ENCODE results near the gene UNC93B1. TPM values are rescaled to one million over a fixed set of nuclear protein-coding genes. Genes with fewer than 3 reads are reported as not detected.

The UNC93B1 gene
- total and polyA plus RNA-seq, 2 of the 13 experiments (the other 11 are each of a cell fraction or from before 2014, with no cell fraction given): 8.8 to 18.9 TPM

DNA sequence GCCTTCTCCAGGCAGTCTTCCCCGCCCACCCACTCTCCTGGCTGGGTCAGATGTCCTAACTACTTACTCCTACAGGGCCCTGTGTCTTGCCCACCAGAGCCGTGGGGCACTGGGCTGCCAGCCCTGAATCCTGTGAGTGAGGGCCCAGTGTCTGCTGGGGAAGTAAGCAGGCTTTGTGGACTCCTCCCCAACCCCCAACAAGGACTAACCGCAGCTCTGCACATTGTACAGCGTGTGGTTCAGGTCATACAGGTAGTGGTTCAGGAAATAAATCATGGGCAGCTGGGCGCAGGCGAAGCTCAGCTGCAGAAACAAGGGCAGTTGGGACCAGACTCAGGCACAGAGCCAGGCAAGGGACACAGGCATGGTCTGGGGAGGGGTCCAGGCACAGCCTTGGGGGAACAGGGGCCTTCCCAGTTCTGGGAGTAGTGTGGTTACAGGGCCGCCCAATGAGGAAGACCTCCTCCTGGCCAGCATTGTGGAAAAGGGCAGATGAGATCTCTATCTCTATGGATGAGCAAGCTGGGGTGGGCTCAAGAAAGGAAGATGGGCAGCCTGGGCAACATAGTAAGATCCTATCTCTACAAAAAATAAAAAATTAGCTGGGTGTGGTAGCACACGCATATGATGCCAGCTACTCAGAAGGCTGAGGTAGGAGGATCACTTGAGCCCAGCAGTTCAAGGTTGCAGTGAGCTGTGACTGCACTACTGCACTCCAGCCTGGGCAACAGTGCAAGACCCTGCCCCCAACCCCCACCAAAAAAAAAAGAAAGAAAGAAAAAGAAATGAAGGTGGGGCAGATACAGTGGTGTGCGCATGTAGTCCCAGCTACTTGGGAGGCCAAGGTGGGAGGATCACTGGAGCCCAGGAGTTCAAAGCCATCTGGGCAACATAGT lies 5.5 kb downstream of the UNC93B1 start:
- Histone ChIP-seq H3K27me3 (ENCODE audit: control insufficient read depth in 1 of 2, insufficient read depth in 2 of 2, low read length in 2 of 2) (no peaks in the 10 kb centered on the region), H3K4me1 (ENCODE audit: insufficient read depth, low read length) (peaks cover 18% of the 10 kb centered on the region), H3K9me3 (ENCODE audit: low read length) (no peaks in the 10 kb centered on the region), H3K36me3 (replicated peaks in 1 of 2; ENCODE audit: control insufficient read depth in 1 of 2, insufficient read depth in 2 of 2, low read length in 2 of 2) (no peaks in the 10 kb centered on the region), H4K20me1 (ENCODE audit: insufficient read depth, low read length) (no peaks in the 10 kb centered on the region), H3K27ac (ENCODE audit: extremely low read length, insufficient read depth, low read length) (no peak overlapping the region), H3K9ac (ENCODE audit: insufficient read depth, low read depth, low read length) (no peak overlapping the region), H3K4me2 (ENCODE audit: low read depth, low read length) (no peak overlapping the region), H2AFZ (ENCODE audit: low read length) (no peak overlapping the region), H3K4me3 (replicated peaks in 1 of 3; ENCODE audit: insufficient read depth in 1 of 3, low read depth in 2 of 3, low read length in 3 of 3) (no peak overlapping the region), H3K79me2 (ENCODE audit: insufficient read depth, low read length) (no peaks in the 10 kb centered on the region)
- FAIRE-seq: no peak
- DNase-seq (ENCODE audit: low spot score): no peak
- ATAC-seq: no peak
- WGBS (ENCODE audit: low lambda C conversion rate): 95% methylated on average over 9 of the region's 9 CpGs
- TF ChIP-seq ZNF121 (CRISPR knock-in tag; IDR thresholded peaks at IDR 0.05): peak; percentile 66; the same call in 1 of the 2 replicates
- TF ChIP-seq JUND (CRISPR knock-in tag; IDR thresholded peaks at IDR 0.05): no peak
- intact Hi-C loops (cut with micrococcal nuclease; ENCODE audit: unreplicated experiment) (no loop called here), in situ Hi-C loops (cut with HindIII; ENCODE audit: extremely low pct_ligation_motif_present, low pct_unique_long_range_greater_than_20kb) (no loop called here)
- no TSS peak for BruUV-seq (replicated peaks)
- POLR2A ChIA-PET: interaction anchor here (1.5 kb wide), 1 partner anchor 12 kb away, joined by 3 read pairs; the partner anchor contains the start of gene ALDH3B1
- CTCF ChIA-PET (ENCODE audit: low intra/inter-chr PET ratio, low total read pairs): no interaction called here

DNA sequence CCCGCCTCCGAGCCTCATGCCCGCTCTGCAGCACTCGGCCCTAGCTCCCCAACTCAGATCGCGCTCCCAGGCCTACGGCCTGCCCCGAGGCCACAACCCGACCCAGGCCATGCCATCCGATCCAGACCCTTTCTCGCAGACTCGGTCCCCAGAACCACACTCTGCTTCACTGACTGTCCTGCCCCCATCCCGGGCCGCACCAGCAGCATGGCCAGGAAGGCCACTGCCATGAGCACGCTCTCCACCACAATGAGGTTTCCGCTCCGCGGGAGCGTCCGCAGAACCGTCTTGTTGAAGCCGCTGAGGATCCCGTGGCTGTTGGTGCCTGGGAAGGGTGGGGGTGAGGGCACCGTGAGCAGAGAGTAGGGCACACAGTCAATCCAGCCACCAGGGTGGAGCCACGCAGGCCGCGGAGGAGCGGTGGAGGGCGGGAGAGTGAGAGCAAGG lies 6.4 kb downstream of the UNC93B1 start:
- ChIA-PET CTCF (ENCODE audit: low intra/inter-chr PET ratio, low total read pairs) (no interaction called here), POLR2A (no interaction called here)
- intact Hi-C loops (cut with micrococcal nuclease; ENCODE audit: unreplicated experiment) (no loop called here), in situ Hi-C loops (cut with HindIII; ENCODE audit: extremely low pct_ligation_motif_present, low pct_unique_long_range_greater_than_20kb) (no loop called here)
- Histone ChIP-seq H3K27ac (ENCODE audit: extremely low read length, insufficient read depth, low read length) (no peak overlapping the region), H3K4me1 (ENCODE audit: insufficient read depth, low read length) (peaks cover 12% of the 10 kb centered on the region), H3K27me3 (ENCODE audit: control insufficient read depth in 1 of 2, insufficient read depth in 2 of 2, low read length in 2 of 2) (no peaks in the 10 kb centered on the region), H3K9me3 (ENCODE audit: low read length) (no peaks in the 10 kb centered on the region), H3K4me2 (ENCODE audit: low read depth, low read length) (no peak overlapping the region), H3K9ac (ENCODE audit: insufficient read depth, low read depth, low read length) (no peak overlapping the region), H3K4me3 (replicated peaks in 1 of 3; ENCODE audit: insufficient read depth in 1 of 3, low read depth in 2 of 3, low read length in 3 of 3) (no peak overlapping the region), H3K36me3 (replicated peaks in 1 of 2; ENCODE audit: control insufficient read depth in 1 of 2, insufficient read depth in 2 of 2, low read length in 2 of 2) (no peaks in the 10 kb centered on the region), H4K20me1 (ENCODE audit: insufficient read depth, low read length) (no peaks in the 10 kb centered on the region), H3K79me2 (ENCODE audit: insufficient read depth, low read length) (no peaks in the 10 kb centered on the region), H2AFZ (ENCODE audit: low read length) (no peak overlapping the region)
- FAIRE-seq (no peak), DNase-seq (ENCODE audit: low spot score) (no peak), ATAC-seq (no peak; the same call in 2 of the 3 replicates)
- 92% methylated on average over 29 of the region's 29 CpGs for WGBS (ENCODE audit: low lambda C conversion rate)
- no TSS peak for BruUV-seq (replicated peaks)
- TF ChIP-seq RBFOX2 (IDR thresholded peaks at IDR 0.05; ENCODE audit: low read depth, low read length): peak; percentile 21; the same call in 1 of the 2 replicates
- no peak for TF ChIP-seq IRF1 (CRISPR knock-in tag; IDR thresholded peaks at IDR 0.05; ENCODE audit: low read depth)
